ENCODE measurements around the gene PDE2A. TPM values are rescaled to one million over a fixed set of nuclear protein-coding genes. Genes with fewer than 3 reads are reported as not detected.

The PDE2A gene
- total RNA-seq, 1 experiment from 2014 or later, result 1.1 TPM

DNA sequence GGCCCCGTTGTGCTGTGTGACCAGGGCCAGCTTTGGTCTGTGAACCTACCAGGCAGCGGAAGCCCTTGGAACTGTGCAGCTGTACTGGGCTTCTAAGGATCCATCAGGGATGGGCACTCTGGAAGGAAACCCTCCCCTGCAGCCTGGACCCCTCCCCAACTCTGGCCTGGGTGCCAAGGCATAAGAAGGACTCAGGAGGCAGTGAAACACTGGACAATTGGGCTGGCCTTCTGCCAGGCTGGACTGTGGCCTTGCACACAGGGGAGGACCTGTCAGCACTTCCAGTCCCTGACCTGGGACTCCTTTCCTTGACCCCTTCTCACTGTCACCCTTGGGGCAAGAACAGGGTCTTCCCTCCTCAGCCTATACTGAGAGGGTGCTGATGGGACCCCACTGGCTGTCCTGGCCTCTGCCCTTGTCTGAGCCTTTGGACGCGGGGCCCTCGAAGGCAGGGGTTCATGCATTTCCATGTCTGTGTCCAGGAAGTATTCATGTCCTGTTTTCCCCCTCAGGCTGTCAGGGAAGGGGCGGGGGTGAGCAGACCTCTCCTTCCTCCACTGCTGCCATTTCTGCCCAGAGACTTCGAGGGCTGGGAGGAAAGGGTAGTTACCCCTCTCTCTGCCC, 39.6 kb downstream of the PDE2A start:
- TF ChIP-seq CTCF (IDR thresholded peaks at IDR 0.05; ENCODE audit: unreplicated experiment), result no peak
- intact Hi-C loops (cut with micrococcal nuclease; ENCODE audit: unreplicated experiment), result no loop called here
- peaks cover 64% of the 10 kb centered on the region for H3K27me3 Mint-ChIP-seq (ENCODE audit: unreplicated experiment)
- no peaks in the 10 kb centered on the region for H3K9me3 Mint-ChIP-seq (ENCODE audit: low read depth, unreplicated experiment)
- BruUV-seq (replicated peaks), result no TSS peak
- no peaks in the 10 kb centered on the region for H3K36me3 Mint-ChIP-seq (ENCODE audit: insufficient read depth, unreplicated experiment)
- CTCF ChIA-PET, result no interaction called here
- no peak for DNase-seq
- H3K4me1 Mint-ChIP-seq (ENCODE audit: low read depth, unreplicated experiment), result peaks cover 11% of the 10 kb centered on the region
- H3K27ac Mint-ChIP-seq (ENCODE audit: unreplicated experiment), result no peak overlapping the region
- H3K4me3 Mint-ChIP-seq (ENCODE audit: low read depth, unreplicated experiment), result no peak overlapping the region

DNA sequence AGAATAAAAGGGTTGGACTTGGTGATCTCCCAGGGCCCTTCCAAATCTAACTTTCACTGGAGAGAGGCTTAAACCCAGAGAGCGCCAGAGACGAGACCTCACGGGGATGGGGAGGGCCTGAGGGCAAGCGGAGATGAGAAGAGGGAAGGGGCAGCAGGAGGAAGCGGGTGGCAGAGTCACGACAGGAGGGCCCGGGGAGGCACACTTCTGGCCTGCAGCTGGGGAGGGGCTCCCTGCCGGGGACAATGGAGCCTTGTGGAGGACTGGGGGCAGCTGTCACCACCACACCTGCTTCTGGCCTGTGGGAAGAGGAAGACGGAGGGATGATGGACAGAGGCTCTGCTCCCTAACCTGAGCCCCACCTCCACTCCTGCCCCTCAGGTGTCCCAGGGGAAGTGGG, 40.2 kb downstream of the PDE2A start:
- TF ChIP-seq CTCF (IDR thresholded peaks at IDR 0.05; ENCODE audit: unreplicated experiment), result no peak
- no peak overlapping the region for H3K4me3 Mint-ChIP-seq (ENCODE audit: low read depth, unreplicated experiment)
- H3K27ac Mint-ChIP-seq (ENCODE audit: unreplicated experiment), result no peak overlapping the region
- CTCF ChIA-PET, result interaction anchor here (0.6 kb wide), 1 partner anchor 1231 kb away, joined by 4 read pairs; no protein-coding TSS in a partner anchor
- peaks cover 70% of the 10 kb centered on the region for H3K27me3 Mint-ChIP-seq (ENCODE audit: unreplicated experiment)
- H3K4me1 Mint-ChIP-seq (ENCODE audit: low read depth, unreplicated experiment), result peaks cover 11% of the 10 kb centered on the region
- no peaks in the 10 kb centered on the region for H3K36me3 Mint-ChIP-seq (ENCODE audit: insufficient read depth, unreplicated experiment)
- no TSS peak for BruUV-seq (replicated peaks)
- no peak for DNase-seq
- no peaks in the 10 kb centered on the region for H3K9me3 Mint-ChIP-seq (ENCODE audit: low read depth, unreplicated experiment)
- intact Hi-C loops (cut with micrococcal nuclease; ENCODE audit: unreplicated experiment), result no loop called here

DNA sequence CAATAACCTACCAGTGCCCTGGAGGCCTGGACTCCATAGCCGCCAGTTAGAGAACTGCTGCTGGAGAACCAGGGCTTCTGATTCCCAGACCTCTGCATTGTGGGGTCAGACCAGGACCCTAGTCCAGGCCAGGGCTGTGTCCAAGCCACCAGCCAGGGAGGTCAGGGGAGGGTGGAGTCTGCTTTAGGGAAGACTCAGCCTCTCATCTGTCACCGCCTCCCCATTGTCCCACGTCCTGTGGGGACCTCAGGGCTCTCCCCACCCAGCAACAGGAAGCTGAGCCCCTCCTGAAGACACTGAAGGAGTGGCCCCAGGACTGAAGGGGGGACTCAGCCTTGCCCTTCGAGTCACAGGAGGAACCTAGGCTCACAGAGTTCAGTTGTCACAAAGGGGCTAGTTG, 41.2 kb downstream of the PDE2A start:
- no TSS peak for BruUV-seq (replicated peaks)
- Mint-ChIP-seq H3K27me3 (ENCODE audit: unreplicated experiment) (peaks cover 76% of the 10 kb centered on the region), H3K27ac (ENCODE audit: unreplicated experiment) (no peak overlapping the region), H3K4me3 (ENCODE audit: low read depth, unreplicated experiment) (no peak overlapping the region), H3K9me3 (ENCODE audit: low read depth, unreplicated experiment) (no peaks in the 10 kb centered on the region), H3K36me3 (ENCODE audit: insufficient read depth, unreplicated experiment) (no peaks in the 10 kb centered on the region), H3K4me1 (ENCODE audit: low read depth, unreplicated experiment) (peaks cover 11% of the 10 kb centered on the region)
- CTCF ChIA-PET, result no interaction called here
- no peak for TF ChIP-seq CTCF (IDR thresholded peaks at IDR 0.05; ENCODE audit: unreplicated experiment)
- intact Hi-C loops (cut with micrococcal nuclease; ENCODE audit: unreplicated experiment), result no loop called here
- no peak for DNase-seq

DNA sequence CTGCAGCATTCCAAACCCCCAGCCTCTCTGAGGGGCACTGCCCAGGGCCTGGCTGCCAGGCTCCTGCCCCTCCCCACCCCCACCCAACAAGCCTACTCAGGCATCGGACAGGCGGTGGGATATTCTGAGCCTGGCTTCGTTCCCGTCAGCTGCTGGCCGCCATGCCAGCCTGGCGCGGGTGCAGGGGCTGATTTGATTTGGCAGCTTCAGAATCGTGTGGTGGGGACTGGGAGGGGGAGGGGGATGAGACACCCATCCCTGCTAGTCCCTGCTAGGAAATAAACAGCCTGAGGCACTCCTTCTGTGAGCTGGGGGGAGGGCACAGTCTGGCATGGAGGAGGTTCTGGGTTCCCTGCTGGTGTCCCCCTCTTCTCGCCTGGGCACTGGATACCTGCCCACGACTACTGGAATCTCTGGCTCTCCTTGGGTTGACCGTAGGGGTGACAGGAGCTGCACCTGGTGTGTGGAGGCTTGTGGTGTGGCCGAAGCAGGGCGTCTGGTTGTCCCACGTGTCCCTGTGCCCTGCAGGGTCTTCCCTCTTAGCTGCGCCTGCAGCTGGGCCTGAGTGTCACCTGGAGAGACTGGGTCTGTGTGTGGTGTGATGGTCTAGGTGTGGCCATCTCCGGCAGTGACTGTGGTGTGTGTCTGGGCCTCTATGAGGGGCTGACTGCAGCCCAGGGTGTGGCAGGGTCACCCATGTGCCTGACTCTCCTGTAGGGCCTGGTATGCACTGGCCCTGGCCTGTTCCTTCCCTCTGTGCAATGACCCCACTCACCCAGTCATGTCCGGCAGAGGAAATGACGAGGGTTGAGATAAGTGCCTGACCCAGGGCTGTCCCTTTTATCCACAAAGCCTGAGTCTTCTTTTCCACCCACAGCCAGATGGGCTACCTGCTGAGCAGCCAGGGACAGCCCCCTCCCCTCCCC, 42.2 kb downstream of the PDE2A start:
- no peak overlapping the region for H3K27ac Mint-ChIP-seq (ENCODE audit: unreplicated experiment)
- H3K27me3 Mint-ChIP-seq (ENCODE audit: unreplicated experiment), result peaks cover 73% of the 10 kb centered on the region
- DNase-seq, result no peak
- TF ChIP-seq CTCF (IDR thresholded peaks at IDR 0.05; ENCODE audit: unreplicated experiment), result no peak
- peaks cover 4% of the 10 kb centered on the region for H3K4me1 Mint-ChIP-seq (ENCODE audit: low read depth, unreplicated experiment)
- H3K36me3 Mint-ChIP-seq (ENCODE audit: insufficient read depth, unreplicated experiment), result no peaks in the 10 kb centered on the region
- CTCF ChIA-PET, result no interaction called here
- intact Hi-C loops (cut with micrococcal nuclease; ENCODE audit: unreplicated experiment), result no loop called here
- no TSS peak for BruUV-seq (replicated peaks)
- H3K9me3 Mint-ChIP-seq (ENCODE audit: low read depth, unreplicated experiment), result no peaks in the 10 kb centered on the region
- no peak overlapping the region for H3K4me3 Mint-ChIP-seq (ENCODE audit: low read depth, unreplicated experiment)

Data from Calu3 (cell line).